ENCODE data around the gene B3GNT2.

B3GNT2 gene

DNA sequence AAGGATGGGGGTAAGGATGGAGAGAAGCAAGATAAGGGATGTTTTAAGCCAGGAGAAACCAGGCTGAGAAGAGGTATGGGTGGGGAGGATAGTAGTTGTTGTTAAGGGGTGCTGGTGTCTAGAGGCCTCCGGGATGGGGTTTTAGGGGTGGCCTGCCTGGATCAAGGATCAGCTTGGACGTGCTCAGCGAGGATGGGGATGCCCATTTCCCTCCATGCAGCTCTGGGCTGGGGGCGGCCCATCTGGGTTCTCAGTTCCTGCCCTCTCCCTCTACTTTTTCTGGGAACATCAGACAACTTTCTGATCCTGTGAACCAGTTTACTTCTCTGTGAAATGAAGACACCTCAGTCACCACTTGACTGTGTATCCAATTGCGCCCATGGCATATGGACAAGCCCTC is 10.1 kb downstream of the B3GNT2 start:
- no peak for DNase-seq

DNA sequence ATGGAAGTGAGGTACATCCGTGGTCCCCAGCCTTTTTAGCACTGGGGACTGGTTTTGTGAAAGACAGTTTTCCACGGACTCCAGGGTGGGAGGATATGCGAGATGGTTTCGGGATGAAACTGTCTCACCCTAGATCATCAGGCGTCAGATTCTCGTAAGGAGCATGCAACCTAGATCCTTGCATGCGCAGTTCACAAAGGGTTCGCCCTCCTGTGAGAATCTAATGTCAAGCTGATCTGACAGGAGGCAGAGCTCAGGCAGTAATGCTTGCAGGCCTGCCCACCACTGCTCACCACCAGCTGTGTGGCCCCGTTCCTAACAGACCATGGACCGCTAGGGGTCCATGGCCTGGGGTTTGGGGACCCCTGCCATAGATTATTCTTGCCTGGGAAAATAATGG is 11.6 kb downstream of the B3GNT2 start:
- no peak for DNase-seq

DNA sequence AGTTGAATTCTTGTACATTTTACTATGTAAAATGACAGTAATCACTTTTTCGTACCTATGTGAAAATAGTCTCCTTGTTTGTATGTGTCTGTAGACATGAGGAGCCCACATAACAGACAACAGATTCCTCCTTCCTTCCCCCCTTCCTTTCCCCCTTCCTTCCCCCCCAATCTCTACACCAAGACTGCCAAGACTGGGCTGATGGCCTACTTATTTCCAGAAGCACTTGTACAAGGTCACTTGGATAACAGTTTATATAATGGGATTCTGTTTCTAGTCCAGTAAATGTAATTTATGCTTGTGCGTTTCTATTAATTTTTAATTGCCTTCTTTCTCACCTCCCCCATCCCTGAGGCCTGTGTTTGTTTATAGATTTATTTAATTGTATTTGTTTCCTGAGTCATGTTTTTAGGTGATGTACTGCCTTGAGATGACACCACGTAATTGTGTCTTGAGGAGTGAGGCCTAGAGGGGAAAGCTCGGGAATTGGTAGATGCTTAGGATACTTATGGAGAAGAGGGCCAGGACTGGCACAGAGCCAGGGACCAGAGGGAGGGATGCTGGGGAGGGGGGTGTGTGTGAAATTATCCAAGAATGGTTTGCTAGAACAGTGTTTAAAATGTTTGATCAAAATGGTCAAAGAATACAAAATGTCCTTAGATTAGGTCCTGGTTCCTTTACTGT is 12.3 kb downstream of the B3GNT2 start:
- DNase-seq = no peak

DNA sequence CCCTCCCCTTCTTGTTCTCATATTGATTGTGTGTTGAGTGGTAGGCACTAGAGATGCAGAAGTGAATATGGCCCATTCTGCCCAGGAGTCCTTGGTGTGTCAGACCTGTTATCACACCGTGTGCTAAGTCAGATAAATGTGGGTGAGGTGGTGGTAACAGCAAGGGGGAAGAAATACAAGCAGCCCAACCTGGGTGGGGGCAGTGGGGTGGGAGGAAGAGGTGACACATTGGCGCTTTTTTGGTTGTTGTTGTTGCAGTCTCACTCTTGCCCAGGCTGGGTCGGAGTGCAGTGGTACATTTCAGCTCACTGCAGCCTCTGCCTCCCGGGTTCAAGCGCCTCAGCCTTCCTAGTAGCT is 12.8 kb downstream of the B3GNT2 start:
- no peak for DNase-seq

DNA sequence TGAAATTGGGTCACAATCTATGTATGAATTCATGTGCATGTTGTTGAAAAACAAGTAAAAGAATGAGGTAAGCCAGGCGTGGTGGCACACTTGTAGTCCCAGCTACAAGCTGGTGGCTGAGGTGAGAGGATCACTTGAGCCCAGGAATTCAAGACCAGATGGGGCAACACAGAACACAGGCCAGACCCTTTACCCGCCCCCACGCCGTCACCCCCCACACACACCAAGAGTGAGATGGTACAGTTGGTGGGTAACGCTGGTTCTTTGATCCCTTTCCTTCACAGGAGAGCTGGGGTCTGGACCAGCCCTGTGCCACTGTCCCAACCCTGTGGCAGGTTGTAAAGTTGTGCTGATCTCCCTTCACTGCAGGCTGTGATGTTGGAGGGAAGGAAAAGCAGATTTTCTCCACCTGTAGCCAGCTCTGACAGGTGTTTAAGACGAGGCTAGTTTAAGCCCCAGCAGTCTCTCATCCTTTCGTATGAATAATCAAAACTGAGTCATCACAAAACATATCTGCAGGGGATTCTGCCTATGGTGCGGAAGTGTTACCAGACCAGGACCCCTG is 13.6 kb downstream of the B3GNT2 start:
- DNase-seq = no peak

DNA sequence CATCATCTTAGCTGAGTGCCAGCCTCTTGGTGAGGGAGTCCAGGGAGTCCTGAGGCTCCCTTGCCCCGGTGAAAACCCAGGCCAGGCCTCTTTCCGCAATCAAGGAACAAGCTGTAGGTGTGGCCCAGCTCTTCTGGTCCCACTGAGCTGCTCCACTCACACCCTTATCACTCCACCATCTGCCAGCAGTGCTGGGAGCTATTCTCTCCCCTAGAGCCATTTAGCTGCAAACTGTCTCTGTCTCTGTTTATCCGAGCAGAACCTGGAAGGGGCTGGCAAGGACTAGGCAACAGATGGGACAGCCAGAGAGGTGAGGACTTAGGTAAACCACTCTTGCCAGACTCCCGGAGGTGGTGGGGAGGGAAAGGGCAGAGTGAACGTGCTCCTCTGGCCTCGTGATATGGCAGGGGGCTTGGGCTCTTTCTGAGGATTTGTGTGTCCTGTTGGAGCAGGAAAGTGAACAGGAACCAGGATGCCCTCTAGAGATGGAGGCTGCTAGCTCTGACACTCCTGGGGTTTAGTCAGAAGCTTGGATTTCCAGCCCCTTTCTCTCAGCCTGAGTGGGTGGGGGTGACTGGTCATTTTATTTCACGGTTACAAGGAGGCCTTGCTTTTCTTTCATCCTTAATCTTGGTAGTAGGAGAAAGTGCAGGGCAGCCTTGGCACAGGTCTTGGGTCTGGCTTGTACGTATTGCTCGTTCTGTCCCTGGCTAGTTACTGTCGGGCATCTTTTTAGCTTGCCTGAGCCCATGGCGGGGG is 19.6 kb downstream of the B3GNT2 start:
- peak; percentile 14 for DNase-seq

DNA sequence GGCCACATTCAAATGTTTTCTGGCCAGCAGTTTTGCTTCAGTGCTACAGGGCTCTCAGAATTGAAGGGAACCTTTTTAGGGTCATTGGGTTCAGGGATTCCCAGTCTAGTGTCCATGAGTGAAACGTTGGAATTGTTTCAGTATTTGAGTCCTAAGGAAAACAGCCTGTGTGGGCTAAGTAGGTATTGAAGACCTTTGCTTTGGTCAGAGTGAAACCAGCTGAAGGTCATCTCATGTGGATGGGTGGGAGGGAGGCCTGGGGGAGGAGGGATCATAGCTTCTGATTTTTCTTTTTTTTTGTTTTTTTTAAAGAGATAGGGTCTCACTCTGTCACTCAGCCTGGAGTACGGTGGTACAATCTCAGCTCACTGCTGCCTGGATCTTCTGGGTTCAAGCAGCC is 20.2 kb downstream of the B3GNT2 start:
- no peak for DNase-seq

DNA sequence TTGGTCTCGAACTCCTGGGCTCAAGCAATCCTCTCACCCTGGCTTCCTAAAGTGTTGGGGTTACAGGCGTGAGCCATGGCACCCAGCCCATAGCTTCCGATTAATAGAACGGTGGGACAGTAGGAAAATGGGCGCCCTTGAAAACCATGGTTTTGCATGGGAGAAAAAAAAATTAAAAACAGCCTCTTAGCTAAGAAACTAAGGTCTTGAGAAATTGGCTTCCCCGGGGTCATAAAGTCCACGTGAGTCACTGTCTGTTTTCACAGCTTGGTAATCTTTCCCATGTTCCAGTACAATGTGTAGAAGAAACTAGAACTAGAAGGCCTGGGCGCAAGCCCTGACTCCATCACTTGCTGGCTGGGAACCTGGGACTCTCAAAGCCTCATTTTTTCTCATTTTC is 20.7 kb downstream of the B3GNT2 start:
- peak; percentile 80 for DNase-seq

DNA sequence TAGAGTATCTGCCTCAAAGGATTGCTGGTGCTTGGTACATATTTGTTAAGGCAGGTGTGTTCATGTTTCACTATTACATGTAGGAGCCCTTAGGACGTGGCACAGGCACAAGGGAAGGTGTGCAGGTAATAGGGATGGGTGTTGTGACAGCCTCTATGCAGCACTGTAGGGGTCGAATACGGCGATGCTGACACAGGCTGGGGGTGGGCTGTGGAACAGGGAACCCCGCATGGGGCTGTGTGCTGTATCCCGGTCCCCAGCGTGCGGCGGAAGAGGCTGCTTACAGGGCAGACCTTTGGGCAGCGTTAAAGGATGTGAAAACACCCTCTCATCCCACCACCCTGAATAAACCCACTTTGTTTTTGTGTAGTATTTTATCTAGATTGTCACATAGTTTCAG is 21.5 kb downstream of the B3GNT2 start:
- DNase-seq = no peak

DNA sequence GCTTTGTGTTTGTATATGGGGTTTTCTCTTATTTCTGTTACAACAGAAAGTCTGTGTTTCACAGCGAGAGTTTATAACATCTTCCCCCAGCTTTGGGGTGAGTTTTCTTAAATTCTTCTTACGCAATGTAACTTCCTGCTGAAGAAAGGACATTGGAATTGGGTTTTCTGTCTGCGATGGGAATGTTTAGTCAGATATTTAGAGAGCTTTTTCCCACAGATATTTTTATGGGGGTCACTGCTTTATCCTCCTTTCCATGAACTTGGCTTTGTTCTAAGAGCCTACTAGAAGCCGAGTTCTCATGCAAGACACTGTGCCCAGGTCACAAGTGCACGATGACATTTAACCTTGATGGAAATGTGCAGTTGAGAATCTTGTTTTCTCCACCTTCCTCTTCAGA is 22.1 kb downstream of the B3GNT2 start:
- peak; percentile 72 for DNase-seq

DNA sequence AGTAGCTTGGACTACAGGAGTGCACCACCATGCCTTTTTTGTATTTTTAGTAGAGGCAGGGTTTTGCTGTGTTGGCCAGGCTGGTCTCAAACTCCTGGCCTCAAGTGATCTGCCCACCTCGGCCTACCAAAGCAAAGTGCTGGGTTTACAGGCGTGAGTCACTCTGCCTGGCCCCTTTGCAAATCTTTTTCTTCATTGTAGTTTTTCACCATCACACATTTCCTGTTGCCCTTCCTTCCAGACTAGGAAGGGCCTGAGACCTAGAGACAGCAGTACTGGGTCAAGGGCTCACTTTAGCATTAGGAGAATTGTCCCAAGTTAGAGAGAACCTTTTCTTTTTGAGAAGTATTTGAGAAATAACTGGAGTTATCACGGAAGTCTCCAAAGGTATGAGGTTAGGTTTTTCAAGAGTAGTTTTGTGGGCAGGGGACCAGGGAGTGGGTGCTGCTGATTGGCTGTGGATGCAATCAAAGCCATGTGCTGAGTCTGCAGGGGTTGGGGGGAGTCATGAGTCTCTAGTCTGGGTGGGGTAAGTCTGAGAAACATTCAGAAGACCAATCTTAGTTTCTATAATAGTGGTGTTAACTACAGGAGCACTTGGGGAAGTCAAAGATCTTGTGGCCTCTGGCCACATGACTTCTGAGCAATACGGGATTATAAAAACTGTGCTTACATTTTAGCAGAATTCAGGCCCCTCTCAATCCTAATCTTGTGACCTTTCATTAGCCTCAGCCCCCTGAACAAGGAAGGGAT is 23.7 kb downstream of the B3GNT2 start:
- no peak for DNase-seq

DNA sequence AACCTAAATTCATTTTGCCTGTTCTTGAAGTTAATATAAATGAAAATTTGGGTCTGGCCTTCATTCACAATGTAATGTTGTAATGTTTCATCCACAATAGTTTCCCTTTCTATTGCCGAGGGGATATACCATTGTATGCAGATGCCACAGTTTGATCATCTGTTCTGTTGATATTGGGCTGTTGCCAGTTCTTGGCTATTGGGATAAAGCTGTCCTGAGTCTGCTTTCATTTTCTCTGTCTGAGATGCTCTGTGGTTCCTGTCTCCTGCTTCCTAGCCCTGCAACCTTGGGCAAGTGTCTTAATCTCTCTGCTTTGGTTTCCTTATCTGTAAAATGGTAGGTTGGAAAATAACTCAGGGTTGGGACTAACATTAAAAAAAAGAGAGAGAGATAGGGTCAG is 25.2 kb downstream of the B3GNT2 start:
- DNase-seq = no peak

DNA sequence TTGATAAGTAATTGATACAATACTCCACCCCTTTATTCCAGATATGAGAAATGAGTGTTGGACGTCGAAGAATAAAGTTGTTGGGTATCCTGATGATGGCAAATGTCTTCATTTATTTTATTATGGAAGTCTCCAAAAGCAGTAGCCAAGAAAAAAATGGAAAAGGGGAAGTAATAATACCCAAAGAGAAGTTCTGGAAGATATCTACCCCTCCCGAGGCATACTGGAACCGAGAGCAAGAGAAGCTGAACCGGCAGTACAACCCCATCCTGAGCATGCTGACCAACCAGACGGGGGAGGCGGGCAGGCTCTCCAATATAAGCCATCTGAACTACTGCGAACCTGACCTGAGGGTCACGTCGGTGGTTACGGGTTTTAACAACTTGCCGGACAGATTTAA is 26.3 kb downstream of the B3GNT2 start:
- DNase-seq = no peak

DNA sequence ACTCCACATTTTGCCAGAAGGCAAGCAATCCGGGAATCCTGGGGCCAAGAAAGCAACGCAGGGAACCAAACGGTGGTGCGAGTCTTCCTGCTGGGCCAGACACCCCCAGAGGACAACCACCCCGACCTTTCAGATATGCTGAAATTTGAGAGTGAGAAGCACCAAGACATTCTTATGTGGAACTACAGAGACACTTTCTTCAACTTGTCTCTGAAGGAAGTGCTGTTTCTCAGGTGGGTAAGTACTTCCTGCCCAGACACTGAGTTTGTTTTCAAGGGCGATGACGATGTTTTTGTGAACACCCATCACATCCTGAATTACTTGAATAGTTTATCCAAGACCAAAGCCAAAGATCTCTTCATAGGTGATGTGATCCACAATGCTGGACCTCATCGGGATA is 26.8 kb downstream of the B3GNT2 start:
- DNase-seq = no peak

DNA sequence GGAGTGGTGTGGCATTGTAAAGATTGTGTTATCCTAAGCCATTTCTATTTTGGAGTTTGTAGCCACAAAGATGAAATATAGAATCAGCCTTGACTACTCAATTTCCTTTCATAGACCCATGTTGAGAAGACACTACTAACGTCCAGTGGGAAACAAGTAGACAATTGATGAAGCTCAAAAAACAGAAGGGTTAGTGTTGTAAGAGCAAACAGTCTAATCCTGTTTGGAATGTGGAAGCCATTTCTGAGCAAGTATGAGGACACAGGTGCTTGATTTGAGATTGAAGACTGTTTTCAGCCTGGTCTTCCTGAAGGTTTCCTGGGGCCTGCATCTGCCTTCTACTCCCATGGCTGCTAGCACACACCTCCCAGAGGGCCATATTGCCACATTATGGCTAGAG is 29.1 kb downstream of the B3GNT2 start:
- DNase-seq = no peak

DNA sequence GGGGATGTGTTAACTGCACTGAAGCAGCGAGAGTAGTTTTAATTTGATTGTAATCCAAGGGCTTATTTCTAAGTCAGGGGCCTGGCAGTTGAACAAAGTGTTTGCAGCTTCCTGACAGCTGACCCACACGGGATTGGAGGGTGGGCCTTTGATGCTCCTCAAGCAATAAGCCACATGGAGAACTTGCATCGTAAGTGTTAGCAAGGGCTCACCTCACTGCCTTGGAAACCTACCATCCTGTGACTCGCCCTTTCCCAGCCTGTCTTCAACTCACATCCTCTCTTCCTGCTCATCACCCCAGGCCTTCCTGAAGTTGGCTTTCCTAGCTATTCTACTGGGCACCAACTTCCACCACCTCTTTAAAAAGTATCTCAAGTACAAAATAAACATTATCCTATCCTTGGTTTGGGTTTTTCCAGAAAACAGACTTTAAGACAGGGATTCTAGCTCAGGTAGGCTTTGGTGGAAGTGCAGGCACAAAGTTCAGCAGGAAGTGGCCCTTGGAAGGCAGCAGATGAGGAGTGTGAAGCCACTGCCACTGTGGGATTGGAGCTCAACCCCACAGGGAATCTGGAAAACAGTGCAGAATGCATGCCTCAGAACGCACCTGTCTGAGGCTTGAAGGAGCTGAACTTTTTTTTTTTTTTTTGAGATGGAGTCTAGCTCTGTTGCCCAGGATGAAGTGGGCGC is 31.6 kb downstream of the B3GNT2 start:
- no peak for DNase-seq

DNA sequence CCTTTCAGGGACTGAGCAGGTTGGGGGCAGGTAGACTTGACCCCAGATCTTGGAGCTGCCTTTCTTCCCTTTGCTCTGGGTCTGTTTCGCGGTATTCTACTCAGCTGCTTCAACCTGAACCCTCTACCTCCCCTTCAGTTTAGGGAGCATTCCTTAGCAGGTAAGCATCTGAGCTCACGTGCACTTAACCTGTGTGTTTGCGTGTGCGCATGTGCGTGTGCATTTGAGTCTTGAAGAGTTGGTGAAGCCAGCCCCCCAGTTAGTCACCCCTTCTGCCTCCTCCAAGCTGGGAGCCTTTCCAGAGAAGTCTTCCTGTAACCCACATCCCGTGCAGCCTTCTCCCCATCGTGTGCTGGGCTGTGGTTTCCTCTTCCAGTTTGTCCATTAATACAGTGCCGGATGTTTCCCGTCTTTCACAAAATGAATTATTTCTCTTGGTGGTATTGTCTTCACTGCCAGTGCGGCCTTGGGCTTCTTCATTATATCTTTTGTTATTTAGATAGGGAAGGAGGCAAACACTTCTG is 33.2 kb downstream of the B3GNT2 start:
- DNase-seq = no peak

DNA sequence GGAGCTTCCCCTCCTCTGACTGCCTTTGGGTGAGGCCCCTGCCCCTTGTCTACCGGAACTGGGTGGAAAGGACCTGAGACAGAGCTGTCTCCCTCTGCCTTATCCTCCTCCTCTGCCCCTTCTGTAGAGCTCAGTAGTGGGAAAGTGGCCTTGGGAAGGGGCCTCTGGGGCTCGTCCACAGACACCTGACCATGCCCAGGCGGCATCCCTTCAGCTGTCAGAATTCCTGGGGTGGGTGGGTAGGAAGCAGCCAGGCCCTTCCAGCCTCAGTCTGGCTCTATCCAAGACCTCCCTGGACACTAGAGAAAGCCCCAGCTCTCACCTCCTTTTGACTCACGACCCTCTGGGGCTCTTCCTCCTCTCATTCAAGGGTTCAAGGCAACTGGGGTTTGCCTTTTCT is 35.6 kb downstream of the B3GNT2 start:
- DNase-seq = no peak

DNA sequence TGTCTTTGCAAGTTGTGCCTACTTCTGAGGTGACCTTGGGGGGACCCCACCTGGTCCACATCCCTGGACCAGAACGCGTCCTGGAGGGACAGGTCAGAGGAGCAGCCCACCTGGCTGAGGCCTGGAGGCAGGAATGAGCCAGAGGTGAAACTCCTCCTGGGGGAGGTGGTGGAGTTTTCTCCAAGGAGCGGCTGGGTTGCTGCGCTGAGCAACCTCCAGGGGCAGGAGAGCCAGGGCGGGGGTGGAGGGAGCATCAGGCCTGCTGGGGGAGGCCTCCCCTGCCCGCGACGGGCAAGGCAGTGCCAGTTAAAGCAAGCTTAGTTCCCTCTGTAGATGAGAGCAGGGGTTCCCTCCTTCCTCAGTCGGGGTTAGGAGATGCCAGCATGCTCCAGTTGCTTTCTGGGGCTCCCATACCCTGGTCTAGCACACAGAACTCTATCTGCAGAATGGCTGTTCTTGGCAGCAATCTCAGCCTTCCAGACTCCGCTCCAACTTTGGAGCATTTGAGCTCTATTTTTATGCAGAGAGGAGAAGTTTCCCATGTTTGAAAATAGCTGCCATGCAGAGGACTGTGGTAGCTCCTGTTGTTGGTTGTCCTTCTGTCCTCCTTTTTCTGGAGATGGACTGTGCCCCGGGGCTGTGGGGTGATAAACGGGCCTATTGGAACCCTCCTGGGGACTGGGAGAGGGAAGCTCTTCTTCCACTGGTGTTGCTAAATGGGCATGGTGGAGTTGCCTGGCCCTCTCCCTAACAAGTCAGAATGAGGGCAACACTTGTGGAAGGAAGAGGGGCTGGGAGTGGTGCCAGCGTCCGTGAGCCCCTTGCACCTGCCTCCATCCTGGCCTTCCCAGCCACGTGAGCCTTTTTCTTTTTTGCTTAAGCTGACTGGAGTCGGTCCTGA is 39.1 kb downstream of the B3GNT2 start:
- DNase-seq = no peak

DNA sequence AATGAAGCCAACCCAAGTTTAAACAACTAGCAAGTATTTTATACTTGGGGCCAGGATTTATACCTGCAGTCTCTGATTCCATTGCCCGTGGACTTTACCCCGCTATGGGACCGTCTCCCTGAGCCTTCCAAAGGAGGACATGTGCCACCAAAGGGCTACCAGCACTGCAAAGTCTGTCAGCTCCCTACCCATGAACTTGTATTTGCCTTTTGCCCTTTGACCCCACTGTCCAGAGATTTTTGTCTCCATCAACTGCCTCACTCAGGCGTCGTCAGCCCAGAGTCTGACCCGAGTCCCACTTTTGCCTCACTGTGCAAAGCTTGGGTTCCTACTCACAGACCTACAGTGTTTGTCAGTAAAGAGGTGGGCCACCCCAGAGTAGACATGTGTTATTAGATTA is 40.6 kb downstream of the B3GNT2 start:
- no peak for DNase-seq

DNA sequence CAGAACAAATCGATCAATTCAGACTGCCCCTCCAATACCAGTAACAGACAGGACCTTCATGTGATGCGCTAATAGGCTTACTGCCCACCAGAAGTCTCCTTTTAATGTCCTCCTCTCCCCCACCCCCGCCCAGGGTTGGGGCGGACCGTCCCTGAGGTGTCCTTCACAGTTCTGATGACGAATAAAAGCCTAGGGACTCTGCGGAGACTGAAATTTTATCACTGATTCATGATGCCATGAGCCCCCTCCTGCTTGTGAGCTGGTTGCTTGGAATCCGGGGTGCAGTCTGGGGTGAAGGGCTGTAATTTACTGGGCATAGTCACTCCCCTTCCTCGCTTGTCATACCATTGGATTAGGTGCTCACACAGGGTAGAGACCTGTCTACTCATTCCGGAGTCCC is 42.3 kb downstream of the B3GNT2 start:
- DNase-seq = no peak

DNA sequence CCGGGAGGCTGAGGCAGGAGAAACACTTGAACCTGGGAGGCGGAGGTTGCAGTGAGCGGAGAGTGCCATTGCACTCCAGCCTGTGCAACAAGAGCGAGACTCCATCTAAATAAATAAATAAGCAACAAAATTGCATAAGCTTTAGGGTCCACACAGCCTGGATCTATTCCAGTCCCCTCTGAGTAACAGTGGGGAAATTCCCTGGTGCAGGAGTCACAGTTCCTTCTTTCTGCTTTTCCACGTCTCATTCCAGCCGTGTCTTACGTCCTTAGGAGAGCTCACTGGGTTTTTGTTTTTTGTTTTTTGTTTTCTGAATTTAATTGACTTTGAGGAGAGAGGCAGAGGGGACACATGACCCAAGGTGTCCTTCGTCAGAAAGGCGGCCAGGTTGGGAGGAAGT is 44.6 kb downstream of the B3GNT2 start:
- DNase-seq = no peak

All from fibroblast of skin of right quadriceps (primary cell).